T-helper 2 cell treated with Interferon-gamma antibody and Interleukin-4, amounts not matched to agents 5 μg/mL and 100 μg/mL, for 36 hours (primary cell): Measurements from ENCODE around the gene FAS.
A peak's percentile ranks its signal among the peaks of the same experiment; 100 is the strongest.

Experiments used
- DNase-seq: peaks from one replicate; pipeline ENCODE4 v3.0.0; 2021; ENCODE audit warnings: low spot score
- H3K27ac Mint-ChIP-seq: one replicate; pipeline ENCODE4 v1.8.0; 2021; ENCODE audit warnings: mild to moderate bottlenecking, mixed read lengths
- H3K27me3 Mint-ChIP-seq: one replicate; pipeline ENCODE4 v1.8.0; 2021; ENCODE audit warnings: low read depth, mixed read lengths
- H3K36me3 Mint-ChIP-seq: one replicate; pipeline ENCODE4 v1.8.0; 2021; ENCODE audit warnings: low read depth, mixed read lengths
- H3K4me1 Mint-ChIP-seq: one replicate; pipeline ENCODE4 v1.8.0; 2021; ENCODE audit warnings: low read depth, mixed read lengths
- H3K4me3 Mint-ChIP-seq: one replicate; pipeline ENCODE4 v1.8.0; 2022; ENCODE audit warnings: mild to moderate bottlenecking, moderate library complexity, mixed read lengths
- H3K9me3 Mint-ChIP-seq: one replicate; pipeline ENCODE4 v1.8.0; 2021; ENCODE audit warnings: mixed read lengths

The FAS gene

GRCh38 chr10:88979603-88980002 is 11.0 kb upstream of the FAS start:
- no peak for DNase-seq
- H3K4me3 Mint-ChIP-seq: no peak overlapping the region
- peaks cover 30% of the 10 kb centered on the region for H3K4me1 Mint-ChIP-seq
- H3K27me3 Mint-ChIP-seq: peaks cover 3% of the 10 kb centered on the region
- H3K27ac Mint-ChIP-seq: no peak overlapping the region
- H3K36me3 Mint-ChIP-seq: peaks cover 11% of the 10 kb centered on the region
- H3K9me3 Mint-ChIP-seq: peaks cover 2% of the 10 kb centered on the region

- DNase-seq: no peak
- Mint-ChIP-seq H3K9me3 (peaks cover 2% of the 10 kb centered on the region), H3K4me1 (peaks cover 28% of the 10 kb centered on the region), H3K27me3 (peaks cover 3% of the 10 kb centered on the region), H3K27ac (no peak overlapping the region), H3K36me3 (peaks cover 11% of the 10 kb centered on the region), H3K4me3 (no peak overlapping the region)
Observed at GRCh38 chr10:88980247-88980646, 10.4 kb upstream of the FAS start.

- peaks cover 26% of the 10 kb centered on the region for H3K4me1 Mint-ChIP-seq
- H3K9me3 Mint-ChIP-seq: peaks cover 2% of the 10 kb centered on the region
Observed at GRCh38 chr10:88980800-88981199, 9.8 kb upstream of the FAS start.

GRCh38 chr10:88981435-88981834 is 9.2 kb upstream of the FAS start:
- peaks cover 25% of the 10 kb centered on the region for H3K4me1 Mint-ChIP-seq
- no peak overlapping the region for H3K27ac Mint-ChIP-seq
- H3K27me3 Mint-ChIP-seq: peaks cover 3% of the 10 kb centered on the region

More at GRCh38 chr10:88980800-88981199, 9.8 kb upstream of the FAS start:
- no peak overlapping the region for H3K27ac Mint-ChIP-seq
- no peak for DNase-seq
- no peak overlapping the region for H3K4me3 Mint-ChIP-seq
- H3K27me3 Mint-ChIP-seq: peaks cover 3% of the 10 kb centered on the region
- H3K36me3 Mint-ChIP-seq: peaks cover 11% of the 10 kb centered on the region

GRCh38 chr10:88982366-88982765 is 8.2 kb upstream of the FAS start:
- Mint-ChIP-seq H3K36me3 (peaks cover 21% of the 10 kb centered on the region), H3K4me1 (peaks cover 29% of the 10 kb centered on the region), H3K27ac (no peak overlapping the region), H3K4me3 (no peak overlapping the region), H3K9me3 (peaks cover 11% of the 10 kb centered on the region), H3K27me3 (peaks cover 3% of the 10 kb centered on the region)
- DNase-seq: no peak

More at GRCh38 chr10:88981435-88981834, 9.2 kb upstream of the FAS start:
- Mint-ChIP-seq H3K9me3 (peaks cover 7% of the 10 kb centered on the region), H3K4me3 (no peak overlapping the region), H3K36me3 (peaks cover 16% of the 10 kb centered on the region)
- DNase-seq: no peak

- H3K4me3 Mint-ChIP-seq: no peak overlapping the region
- no peak overlapping the region for H3K27ac Mint-ChIP-seq
- no peak for DNase-seq
- H3K27me3 Mint-ChIP-seq: peaks cover 3% of the 10 kb centered on the region
- H3K9me3 Mint-ChIP-seq: peaks cover 13% of the 10 kb centered on the region
- peaks cover 37% of the 10 kb centered on the region for H3K4me1 Mint-ChIP-seq
- peaks cover 28% of the 10 kb centered on the region for H3K36me3 Mint-ChIP-seq
Observed at GRCh38 chr10:88983206-88983605, 7.4 kb upstream of the FAS start.

GRCh38 chr10:88983939-88984338 is 6.7 kb upstream of the FAS start:
- DNase-seq: no peak
- Mint-ChIP-seq H3K27ac (no peak overlapping the region), H3K9me3 (peaks cover 11% of the 10 kb centered on the region), H3K4me3 (no peak overlapping the region), H3K27me3 (peaks cover 3% of the 10 kb centered on the region), H3K36me3 (peaks cover 25% of the 10 kb centered on the region), H3K4me1 (peaks cover 40% of the 10 kb centered on the region)

- Mint-ChIP-seq H3K27ac (no peak overlapping the region), H3K4me3 (no peak overlapping the region), H3K4me1 (peaks cover 42% of the 10 kb centered on the region), H3K27me3 (peaks cover 3% of the 10 kb centered on the region), H3K9me3 (peaks cover 11% of the 10 kb centered on the region), H3K36me3 (peaks cover 22% of the 10 kb centered on the region)
- no peak for DNase-seq
Observed at GRCh38 chr10:88984525-88984924, 6.1 kb upstream of the FAS start.

- H3K36me3 Mint-ChIP-seq: peaks cover 24% of the 10 kb centered on the region
- DNase-seq: no peak
- H3K4me3 Mint-ChIP-seq: peak overlapping the region; percentile 28
- peaks cover 53% of the 10 kb centered on the region for H3K4me1 Mint-ChIP-seq
- peaks cover 11% of the 10 kb centered on the region for H3K9me3 Mint-ChIP-seq
- H3K27ac Mint-ChIP-seq: peak overlapping the region; percentile 71
- no peaks in the 10 kb centered on the region for H3K27me3 Mint-ChIP-seq
Observed at GRCh38 chr10:88986549-88987242, 3.9 kb upstream of the FAS start.

GRCh38 chr10:88987243-88987725 is 3.3 kb upstream of the FAS start:
- H3K4me3 Mint-ChIP-seq: peak overlapping the region; percentile 42
- peaks cover 11% of the 10 kb centered on the region for H3K9me3 Mint-ChIP-seq
- peak; percentile 38 for DNase-seq
- H3K27ac Mint-ChIP-seq: peak overlapping the region; percentile 69
- H3K36me3 Mint-ChIP-seq: peaks cover 30% of the 10 kb centered on the region
- no peaks in the 10 kb centered on the region for H3K27me3 Mint-ChIP-seq
- H3K4me1 Mint-ChIP-seq: peaks cover 53% of the 10 kb centered on the region

- H3K27ac Mint-ChIP-seq: peak overlapping the region; percentile 69
- no peaks in the 10 kb centered on the region for H3K27me3 Mint-ChIP-seq
- no peak for DNase-seq
- H3K9me3 Mint-ChIP-seq: peaks cover 11% of the 10 kb centered on the region
- peaks cover 55% of the 10 kb centered on the region for H3K4me1 Mint-ChIP-seq
- peak overlapping the region; percentile 7 for H3K4me3 Mint-ChIP-seq
- H3K36me3 Mint-ChIP-seq: peaks cover 30% of the 10 kb centered on the region
Observed at GRCh38 chr10:88987840-88988239, 2.8 kb upstream of the FAS start.

- Mint-ChIP-seq H3K4me3 (peak overlapping the region; percentile 94), H3K27me3 (no peaks in the 10 kb centered on the region), H3K27ac (peak overlapping the region; percentile 75), H3K36me3 (peaks cover 28% of the 10 kb centered on the region), H3K4me1 (peaks cover 56% of the 10 kb centered on the region), H3K9me3 (peaks cover 11% of the 10 kb centered on the region)
- DNase-seq: no peak
Observed at GRCh38 chr10:88989423-88989822, 1.2 kb upstream of the FAS start.

GRCh38 chr10:88989824-88990383 is 694 bp upstream of the FAS start:
- no peaks in the 10 kb centered on the region for H3K27me3 Mint-ChIP-seq
- peaks cover 53% of the 10 kb centered on the region for H3K4me1 Mint-ChIP-seq
- peak overlapping the region; percentile 94 for H3K4me3 Mint-ChIP-seq
- peaks cover 11% of the 10 kb centered on the region for H3K9me3 Mint-ChIP-seq
- peak overlapping the region; percentile 94 for H3K27ac Mint-ChIP-seq
- DNase-seq: no peak
- H3K36me3 Mint-ChIP-seq: peaks cover 25% of the 10 kb centered on the region

GRCh38 chr10:88991161-88991898 is 732 bp downstream of the FAS start:
- peak; percentile 82 for DNase-seq
- Mint-ChIP-seq H3K27ac (peak overlapping the region; percentile 94), H3K4me3 (peak overlapping the region; percentile 94), H3K27me3 (no peaks in the 10 kb centered on the region), H3K36me3 (peaks cover 27% of the 10 kb centered on the region), H3K4me1 (peaks cover 58% of the 10 kb centered on the region), H3K9me3 (peaks cover 8% of the 10 kb centered on the region)
